CD4-positive, alpha-beta T cell treated with Interleukin-12 subunit alpha and Interleukin-12 subunit beta, for 1 hour (primary cell): ENCODE measurements around the gene CCDC33.

Experiments used
- DNase-seq: peaks from one replicate; pipeline ENCODE4 v3.0.0-alpha.2; 2020

Gene CCDC33

DNA sequence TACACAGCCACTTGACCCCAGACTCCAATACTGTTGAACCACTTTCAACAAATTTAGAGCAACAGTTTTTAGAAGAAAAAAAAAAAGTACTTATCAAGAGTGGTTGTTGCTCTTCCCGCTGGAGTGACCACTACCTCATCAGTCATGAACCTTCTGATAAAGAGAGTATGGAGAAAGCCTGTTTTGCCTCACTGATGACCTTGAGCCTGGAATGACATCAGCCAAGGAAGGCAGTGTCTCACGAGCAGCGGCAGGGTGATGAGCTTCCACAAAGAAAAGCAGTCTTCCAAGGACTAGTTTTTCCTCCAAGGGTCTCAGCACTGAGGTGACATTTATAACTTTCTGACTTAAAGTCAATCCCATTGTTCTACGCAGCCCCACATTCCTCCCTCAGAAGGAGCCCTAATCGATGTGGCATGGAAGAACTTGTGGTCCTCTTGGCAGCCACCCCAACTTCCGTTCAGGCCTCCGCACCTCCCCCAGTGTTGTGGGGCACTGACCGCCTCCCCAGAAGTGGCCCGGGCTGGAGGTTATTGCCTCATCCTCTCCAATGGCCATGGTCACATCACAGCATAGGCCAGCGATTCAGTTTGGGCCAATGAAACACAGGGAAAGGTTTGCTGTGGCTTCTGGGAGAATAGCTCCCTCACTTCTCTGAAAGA is 133.1 kb downstream of the CCDC33 start:
- no peak for DNase-seq

DNA sequence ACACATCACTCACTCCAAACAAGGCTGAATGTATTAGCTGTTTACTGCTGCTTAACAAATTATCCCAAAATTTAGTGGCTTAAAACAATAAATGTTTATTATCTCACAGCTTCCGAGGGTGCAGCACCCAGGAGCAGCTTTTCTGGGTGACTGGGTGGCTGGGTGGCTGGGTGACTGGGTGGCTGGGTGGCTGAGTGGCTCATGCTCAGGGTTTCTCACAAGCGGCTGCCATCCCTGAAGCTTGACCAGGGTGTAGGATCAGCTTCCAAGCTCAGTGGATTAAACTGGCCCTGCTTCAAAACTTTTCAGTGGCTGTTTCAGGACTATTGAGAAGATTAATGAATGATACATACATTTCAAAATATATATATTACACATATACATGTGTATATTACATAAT is 133.6 kb downstream of the CCDC33 start:
- DNase-seq = no peak

DNA sequence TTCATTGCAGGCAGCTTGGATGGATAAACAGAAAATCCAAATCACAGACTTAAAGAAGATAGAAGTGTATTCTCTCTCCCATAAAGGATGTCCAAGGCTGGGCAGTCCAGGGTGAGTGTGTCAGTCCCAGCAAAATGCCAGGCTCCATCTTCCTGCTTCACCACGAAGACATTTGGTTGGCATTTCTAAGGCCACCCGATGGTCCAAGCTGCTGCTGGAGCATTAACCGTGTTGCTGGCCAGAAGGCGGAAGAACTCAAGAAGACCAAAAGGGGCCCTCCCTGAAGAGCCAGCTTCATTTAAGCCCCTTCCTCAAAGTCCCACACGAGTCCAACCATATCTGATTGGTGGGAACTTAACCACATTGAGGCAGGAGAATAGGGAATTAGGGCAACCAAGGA is 134.3 kb downstream of the CCDC33 start:
- DNase-seq = no peak

DNA sequence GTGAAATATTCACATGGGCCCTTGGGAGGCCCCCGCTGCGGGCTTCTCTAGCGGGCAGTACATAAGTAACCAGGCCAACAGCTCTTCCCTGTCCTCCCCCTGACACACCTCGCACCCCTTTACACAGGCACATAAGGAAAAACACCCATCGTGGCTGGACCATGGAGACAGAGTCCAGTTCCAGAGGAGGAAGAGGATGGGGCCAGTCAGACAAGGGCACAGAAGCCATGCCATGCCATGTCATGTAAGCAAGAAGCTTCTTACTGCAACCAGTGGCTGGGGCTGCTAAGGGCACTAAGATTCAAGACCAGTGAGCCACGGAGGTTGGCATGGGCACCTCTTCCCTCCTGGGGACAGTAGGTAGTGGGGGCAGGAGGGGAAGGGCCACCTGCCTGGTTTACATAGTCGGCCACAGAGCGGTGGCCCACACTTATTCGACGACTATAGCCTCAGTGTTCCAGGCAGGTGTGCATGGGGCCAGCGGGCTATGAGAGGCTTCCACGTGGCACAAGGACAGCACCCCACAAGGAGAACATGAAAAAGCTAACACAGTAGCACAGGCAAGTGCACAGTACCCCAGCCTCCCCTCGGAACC is 137.0 kb downstream of the CCDC33 start:
- no peak for DNase-seq

GRCh38 chr15:74373731-74374647 is 137.9 kb downstream of the CCDC33 start:
- DNase-seq = peak; percentile 95

DNA sequence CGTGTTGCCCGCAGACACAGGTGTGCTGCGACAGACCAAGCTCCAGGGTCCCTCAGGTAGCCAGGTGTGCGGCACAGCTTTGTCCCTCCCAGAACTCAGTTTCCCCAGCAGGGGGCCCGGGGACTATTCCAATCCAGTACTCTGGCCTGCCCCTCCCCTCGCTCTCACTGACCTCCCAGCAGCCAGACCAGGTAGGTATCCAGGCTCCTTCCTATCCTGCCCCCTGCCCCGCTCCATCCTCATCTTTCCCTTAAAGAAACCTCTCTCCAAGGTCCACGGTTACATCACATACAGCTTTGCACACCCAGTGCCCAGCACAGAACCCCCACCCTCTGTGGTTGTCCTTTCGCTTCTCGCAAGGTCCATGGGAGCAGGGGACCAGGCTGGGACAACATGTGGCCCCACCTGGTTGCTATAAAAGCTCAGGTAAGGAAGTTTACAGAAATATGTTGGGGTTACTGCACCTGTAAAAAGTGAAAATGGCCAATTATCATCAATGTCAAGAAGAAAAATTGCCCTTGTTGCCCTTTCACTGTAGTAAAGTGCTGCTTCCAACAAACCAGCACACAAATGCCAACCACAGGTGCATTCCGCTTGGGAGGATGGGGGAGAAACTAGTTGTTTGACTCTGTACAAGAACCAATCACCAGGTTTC is 138.6 kb downstream of the CCDC33 start:
- DNase-seq = no peak

GRCh38 chr15:74375303-74375693 is 139.2 kb downstream of the CCDC33 start:
- peak; percentile 85 for DNase-seq

- DNase-seq = no peak
These were observed 140.1 kb downstream of the CCDC33 start for GRCh38 chr15:74376226-74376625.

GRCh38 chr15:74376825-74377581 is 140.9 kb downstream of the CCDC33 start:
- no peak for DNase-seq

DNA sequence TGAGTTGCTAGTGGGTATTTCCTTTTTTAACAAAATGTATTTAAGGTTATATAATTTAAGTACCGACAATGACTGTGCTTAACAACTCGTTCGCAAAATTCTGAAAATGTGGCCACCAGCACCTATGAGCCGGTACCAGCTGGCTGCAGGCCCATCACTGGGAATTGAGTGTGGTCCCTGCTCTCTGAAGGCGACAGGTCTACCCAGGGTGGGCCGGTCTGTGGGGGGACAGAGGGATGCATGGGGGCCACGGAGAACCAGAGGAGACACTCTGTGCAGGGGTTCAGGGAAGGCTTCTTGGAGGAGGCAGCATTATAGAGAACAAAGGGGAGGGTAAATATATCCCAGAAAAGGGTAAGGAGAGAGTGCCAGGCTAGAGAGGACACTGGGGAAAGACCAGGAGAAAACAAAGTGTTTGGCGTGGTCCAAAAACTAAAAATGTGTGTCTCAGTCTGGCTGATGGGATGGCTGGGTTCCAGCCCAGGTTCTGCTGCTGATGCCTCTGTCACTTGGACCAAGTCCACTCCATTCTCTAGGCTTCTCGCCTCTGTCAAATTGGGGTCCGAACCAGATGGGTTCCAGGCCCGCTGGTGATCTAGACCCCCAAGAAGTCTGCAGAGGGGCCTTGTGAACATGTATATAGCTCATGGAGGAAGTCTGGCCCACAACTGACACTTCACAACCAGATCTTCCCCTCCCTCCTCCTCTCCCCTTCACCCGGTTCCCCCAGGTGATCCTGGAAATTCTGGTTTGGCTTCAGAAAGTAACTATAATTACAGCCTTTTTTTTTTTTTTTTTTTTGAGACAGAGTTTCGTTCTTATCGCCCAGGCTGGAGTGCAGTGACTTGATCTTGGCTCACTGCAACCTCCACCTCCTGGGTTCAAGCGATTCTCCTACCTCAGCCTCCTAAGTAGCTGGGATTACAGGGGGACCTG is 142.0 kb downstream of the CCDC33 start:
- DNase-seq = no peak

- peak; percentile 40 for DNase-seq
These were observed 142.7 kb downstream of the CCDC33 start for GRCh38 chr15:74378848-74379247.

GRCh38 chr15:74380361-74381189 is 144.4 kb downstream of the CCDC33 start:
- no peak for DNase-seq

- no peak for DNase-seq
These were observed 145.0 kb downstream of the CCDC33 start for GRCh38 chr15:74381190-74381453.

DNA sequence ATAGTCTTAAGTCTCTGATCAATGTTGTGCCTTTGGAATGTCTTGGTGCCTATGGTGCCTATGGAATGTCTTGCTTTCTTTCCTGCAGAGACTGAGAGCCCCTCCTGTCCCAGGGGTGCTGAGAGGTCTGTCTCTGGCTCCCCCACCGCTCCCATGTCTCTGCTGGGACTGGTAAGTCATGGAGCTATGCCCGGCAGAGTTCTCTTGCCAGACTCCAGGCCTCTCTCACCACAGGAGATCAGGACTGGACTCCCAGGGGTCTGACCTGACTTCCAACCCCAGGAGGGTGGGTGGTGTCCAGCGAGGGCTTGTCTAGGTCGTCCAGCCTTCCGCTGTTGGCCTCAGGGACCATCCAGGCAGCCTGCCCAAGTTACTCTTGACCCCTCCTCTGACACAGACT is 145.4 kb downstream of the CCDC33 start:
- DNase-seq = no peak

GRCh38 chr15:74382004-74382816 is 146.1 kb downstream of the CCDC33 start:
- peak; percentile 79 for DNase-seq

- no peak for DNase-seq
These were observed 147.2 kb downstream of the CCDC33 start for GRCh38 chr15:74383286-74383685.

DNA sequence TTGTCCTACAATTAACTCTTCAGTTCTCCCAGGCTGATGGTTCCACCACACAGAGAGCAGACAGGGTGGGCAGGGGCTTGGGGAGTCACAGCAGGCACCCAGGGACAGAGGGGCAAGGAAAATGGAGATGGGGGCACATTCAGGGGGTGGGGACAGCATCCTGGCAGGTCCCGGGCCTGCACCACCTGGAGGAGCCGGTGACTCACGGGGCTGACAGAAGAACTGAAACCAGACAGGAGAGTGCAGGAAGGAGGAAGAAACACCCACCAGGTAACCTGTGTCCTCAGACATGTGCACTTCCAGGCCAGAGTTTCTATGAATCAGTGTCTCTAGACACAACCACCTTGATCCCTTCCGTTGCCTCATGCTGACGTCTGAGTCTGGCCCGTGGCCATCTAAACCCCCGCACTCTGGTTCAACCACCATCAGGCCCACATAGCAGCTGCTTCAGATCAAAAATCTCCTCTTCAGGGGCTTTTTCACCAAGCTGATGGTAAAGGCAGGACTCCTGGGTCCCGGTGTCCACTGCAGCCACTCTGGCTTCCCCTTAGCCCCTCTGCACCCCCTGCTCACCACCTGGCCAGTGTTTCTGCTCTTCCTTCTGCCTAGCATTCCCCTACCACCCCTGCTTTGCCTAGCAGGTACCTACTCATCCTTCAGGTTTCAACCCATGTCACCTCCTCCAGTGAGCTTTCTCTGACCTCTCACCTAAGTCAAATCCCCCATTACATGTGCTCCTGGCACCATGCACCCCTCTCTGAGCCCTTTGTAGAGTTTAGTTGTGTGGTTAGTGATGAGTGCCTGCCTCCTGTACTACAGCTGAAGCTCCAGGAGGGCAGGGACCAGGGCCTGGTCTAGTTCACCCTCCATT is 147.8 kb downstream of the CCDC33 start:
- DNase-seq = peak; percentile 52

DNA sequence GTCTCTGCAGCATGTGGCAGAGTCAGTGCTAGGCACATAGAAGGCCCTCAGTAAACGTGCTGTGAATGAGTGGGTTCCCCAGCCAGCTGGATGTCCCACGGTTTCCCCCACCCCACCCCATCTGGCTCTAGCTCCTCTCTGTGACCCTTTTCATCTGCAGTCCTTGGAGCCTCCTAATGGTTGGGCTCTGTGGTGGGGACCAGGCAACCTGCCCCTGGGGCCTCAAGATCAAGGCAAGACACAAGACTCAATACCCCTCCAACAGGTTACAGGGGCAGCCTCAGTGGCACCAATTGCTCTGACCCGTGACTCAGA is 148.4 kb downstream of the CCDC33 start:
- no peak for DNase-seq
